Stimulated activated CD4-positive, alpha-beta T cell treated with anti-CD3 and anti-CD28 coated beads, Interleukin-4, amount 100 ng/mL, for 24 hours (primary cell): ENCODE measurements around the gene TGFB1.
"Not testable (repeated sequence)": the region's sequence is repeated elsewhere in the genome, so short reads cannot be mapped to it uniquely, and the experiment has no call there.

Source experiments
- DNase-seq: peaks from one replicate; pipeline ENCODE4 v3.0.0-alpha.2; 2020

The TGFB1 gene

DNA sequence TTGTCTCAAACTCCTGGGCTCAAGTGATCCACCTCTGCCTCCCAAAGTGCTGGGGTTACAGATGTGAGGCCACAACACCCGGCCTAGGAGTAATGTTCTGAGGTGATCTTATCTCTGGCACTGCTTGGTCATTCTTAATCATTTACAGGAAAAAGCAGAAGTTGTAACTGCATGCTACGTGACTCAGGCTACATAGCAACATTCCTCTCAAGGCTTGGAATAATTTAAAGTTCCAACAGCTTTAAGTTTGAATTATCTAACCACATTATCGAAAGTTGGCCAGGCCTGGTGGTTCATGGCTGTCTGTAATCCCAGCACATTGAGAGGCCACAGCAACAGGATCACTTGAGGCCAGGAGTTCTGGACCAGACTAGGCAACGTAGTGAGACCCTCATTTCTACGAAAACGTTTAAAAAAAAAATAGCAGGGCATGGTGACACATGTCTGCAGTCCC, 14.2 kb upstream of the TGFB1 start:
- DNase-seq, result no peak

DNA sequence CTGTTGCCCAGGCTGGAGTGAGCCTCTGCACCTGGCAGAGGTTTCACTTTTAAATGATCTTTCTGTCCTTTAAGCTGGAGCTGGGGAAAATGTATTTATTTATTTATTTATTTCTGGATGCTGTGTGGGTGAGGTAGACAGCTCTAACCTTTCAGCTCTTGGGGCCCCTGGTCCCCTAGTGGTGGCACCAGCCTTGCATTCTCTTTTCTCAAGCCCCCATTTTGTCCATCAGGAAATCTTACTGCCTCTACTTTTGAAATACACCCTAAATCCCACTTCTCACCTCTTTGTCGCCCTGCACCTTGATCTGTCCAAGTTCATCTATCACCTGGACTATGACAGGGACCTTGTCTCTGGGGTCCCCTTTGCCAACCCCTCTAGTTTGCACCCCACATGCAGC, 12.4 kb upstream of the TGFB1 start:
- DNase-seq, result no peak

GRCh38 chr19:41364524-41365391, 11.0 kb upstream of the TGFB1 start:
- no peak for DNase-seq

GRCh38 chr19:41363753-41364523, 10.2 kb upstream of the TGFB1 start, which contains the start of gene B9D2:
Gene B9D2, minus strand, starts transcription at chr19:41364149. Its CDS starts 630 bp downstream, at chr19:41363519.
- DNase-seq, result peak; percentile 99

- no peak for DNase-seq
Measured at GRCh38 chr19:41363371-41363752, 9.6 kb upstream of the TGFB1 start.

- DNase-seq, result no peak
Measured at GRCh38 chr19:41362143-41362847, 8.6 kb upstream of the TGFB1 start.

- no peak for DNase-seq
Measured at GRCh38 chr19:41359741-41360140, 6.0 kb upstream of the TGFB1 start.

- DNase-seq, result no peak
Measured at GRCh38 chr19:41357746-41358145, 4.0 kb upstream of the TGFB1 start.

- DNase-seq, result peak; percentile 41
Measured at GRCh38 chr19:41356984-41357739, 3.4 kb upstream of the TGFB1 start.

DNA sequence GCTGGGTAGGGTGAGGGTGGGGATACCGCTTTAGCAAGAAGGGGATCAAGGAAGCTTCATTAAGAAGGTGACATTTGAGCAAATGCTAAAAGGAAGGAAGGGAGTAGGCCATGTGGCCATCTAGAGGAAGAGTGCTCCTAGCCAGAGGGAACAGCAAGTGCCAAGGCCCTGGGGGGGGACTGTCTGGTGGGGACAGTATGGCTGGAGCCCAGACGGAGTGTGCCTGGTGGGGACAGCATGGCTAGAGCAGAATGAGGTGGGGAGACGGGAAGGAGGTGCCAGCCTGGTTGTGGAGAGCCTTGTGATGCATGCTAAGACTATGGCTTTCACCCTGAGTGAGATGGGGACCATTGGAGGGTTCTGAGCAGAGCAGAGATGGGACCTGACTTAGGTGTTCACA, 2.1 kb upstream of the TGFB1 start:
- no peak for DNase-seq

DNA sequence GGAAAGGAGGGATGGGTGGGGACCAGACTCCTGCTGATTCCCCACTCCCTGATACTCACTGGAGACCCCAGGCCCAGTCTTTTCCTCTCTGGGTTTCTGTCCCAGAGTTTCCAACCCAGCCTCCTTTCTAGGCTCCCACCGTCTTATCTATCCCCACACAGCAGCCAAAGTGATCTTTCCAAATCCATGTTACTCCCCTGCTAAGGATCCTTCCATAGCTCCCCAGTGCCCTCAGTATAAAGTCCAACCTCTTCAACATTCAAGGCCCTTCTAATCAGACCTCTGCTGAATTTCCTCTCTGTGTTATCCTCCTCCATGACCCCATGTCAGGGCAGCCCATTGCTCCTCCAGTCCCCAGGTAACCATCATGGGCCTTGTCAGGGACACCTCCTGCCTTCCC, 1.3 kb upstream of the TGFB1 start:
- no peak for DNase-seq

DNA sequence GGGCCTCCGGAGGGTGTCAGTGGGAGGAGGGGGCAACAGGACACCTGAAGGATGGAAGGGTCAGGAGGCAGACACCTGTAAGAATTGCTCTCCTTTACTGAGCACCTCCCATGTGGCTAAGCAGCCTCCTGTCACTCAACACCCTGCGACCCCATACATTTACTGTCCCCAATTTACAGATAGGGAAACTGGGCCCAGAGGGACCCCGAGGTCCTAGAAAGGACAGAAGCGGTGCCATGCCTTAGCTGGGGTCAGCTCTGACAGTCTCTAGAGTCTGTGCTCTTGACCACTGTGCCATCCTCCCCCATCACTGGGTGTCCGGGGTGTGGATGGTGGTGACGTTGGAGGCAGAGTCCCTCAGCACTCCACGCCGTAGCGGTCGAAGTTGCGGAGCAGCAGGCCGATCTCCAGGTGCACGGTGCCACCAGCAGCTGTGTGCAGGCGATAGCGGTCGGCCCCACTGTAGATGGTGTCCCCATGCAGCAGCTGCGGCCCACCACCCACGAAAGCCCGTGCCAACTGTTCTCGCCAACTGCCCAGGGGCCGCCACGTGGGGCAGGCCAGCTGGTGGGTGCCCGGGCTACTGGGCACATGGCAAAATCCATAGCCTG, 726 bp upstream of the TGFB1 start:
- no peak for DNase-seq

DNA sequence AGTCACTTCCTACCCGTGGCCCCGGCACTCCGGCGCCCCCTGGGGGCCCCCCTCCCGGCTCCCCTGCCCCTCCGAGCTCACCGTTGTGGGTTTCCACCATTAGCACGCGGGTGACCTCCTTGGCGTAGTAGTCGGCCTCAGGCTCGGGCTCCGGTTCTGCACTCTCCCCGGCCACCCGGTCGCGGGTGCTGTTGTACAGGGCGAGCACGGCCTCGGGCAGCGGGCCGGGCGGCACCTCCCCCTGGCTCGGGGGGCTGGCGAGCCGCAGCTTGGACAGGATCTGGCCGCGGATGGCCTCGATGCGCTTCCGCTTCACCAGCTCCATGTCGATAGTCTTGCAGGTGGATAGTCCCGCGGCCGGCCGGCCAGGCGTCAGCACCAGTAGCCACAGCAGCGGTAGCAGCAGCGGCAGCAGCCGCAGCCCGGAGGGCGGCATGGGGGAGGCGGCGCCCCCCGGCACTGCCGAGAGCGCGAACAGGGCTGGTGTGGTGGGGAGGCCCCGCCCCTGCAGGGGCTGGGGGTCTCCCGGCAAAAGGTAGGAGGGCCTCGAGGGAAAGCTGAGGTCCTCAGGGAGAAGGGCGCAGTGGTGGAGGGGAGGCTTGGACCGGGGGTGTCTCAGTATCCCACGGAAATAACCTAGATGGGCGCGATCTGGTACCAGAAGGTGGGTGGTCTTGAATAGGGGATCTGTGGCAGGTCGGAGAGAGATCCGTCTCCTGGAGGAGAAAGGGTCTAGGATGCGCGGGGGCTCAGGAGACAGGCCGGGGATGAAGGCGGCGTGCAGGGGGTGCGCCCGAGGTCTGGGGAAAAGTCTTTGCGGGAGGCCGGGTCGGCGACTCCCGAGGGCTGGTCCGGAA, 885 bp downstream of the TGFB1 start:
- DNase-seq, result peak; percentile 80

- DNase-seq, result no peak
Measured at GRCh38 chr19:41352279-41352608, 1.5 kb downstream of the TGFB1 start.

- peak; percentile 85 for DNase-seq
Measured at GRCh38 chr19:41351339-41352245, 2.1 kb downstream of the TGFB1 start.

- DNase-seq, result no peak
Measured at GRCh38 chr19:41350735-41351338, 2.9 kb downstream of the TGFB1 start.

DNA sequence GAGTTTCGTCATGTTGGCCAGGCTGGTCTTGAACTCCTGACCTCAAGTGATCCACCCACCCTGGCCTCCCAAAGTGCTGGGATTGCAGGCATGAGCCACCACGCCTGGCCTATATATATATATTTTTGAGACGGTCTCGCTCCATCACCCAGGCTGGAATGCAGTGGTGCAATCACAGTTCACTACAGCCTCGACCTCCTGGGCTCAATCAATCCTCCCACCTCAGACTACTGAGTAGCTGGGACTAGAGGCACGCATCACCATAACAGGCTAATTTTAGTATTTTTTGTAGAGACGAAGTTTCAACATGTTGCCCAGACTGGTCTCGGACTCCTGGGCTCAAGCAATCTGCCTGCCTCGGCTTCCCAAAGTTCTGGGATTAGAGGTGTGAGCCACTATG, 6.8 kb downstream of the TGFB1 start:
- DNase-seq, result not testable (repeated sequence)

DNA sequence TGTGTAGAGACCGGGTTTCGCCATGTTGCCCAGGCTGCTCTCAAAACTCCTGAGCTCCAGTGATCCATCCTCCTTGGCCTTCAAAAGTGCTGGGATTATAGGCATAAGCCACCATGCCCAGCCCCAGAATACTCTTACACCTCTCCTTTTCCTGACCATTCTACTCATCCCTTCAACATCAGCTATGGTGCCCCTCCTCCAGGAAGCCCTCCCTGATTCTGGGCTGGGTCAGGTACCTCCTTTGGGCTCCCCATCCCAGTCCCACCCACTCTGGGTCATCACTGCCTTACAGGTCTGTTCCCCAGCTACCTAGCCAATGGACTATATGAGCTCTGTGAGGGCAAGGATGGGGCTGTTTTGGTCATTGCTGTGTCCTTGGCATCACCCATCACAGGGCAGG, 9.6 kb downstream of the TGFB1 start:
- DNase-seq, result no peak

DNA sequence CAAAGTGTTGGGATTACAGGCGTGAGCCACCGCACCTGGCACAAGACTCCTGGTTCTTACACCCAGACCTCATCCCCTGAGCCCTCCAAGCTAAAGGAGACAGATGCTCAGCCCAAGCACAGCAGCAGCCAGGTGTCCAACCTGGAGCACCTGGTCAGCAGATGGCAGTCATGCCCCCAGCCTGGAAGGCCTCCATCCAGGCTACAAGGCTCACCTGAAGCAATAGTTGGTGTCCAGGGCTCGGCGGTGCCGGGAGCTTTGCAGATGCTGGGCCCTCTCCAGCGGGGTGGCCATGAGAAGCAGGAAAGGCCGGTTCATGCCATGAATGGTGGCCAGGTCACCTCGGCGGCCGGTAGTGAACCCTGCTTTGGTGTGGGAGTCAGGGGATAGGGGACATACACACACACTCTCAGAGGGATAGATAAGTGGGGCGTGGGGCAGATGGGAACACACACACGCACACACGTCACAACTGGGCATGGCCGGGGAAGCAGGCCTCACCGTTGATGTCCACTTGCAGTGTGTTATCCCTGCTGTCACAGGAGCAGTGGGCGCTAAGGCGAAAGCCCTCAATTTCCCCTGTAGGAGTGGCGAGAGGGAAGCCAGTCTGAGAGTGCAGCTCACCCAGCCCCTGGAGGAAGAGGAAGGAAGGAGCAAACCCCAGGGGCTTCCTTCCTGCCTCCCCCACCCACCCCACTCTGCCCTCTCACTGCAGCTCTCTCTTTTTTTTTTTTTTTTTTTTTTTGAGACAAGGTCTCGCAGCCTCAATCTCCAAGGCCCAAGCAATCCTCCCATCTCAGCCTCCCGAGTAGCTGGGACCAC, 11.8 kb downstream of the TGFB1 start:
- no peak for DNase-seq
